PFSK-1 (cell line): ENCODE measurements around the gene RPP25L.
A peak's percentile ranks its signal among the peaks of the same experiment; 100 is the strongest.

Experiments used
- FOXP2 ChIP-seq: optimal IDR thresholded peaks from 2 replicates; pipeline ENCODE3; 2011; ENCODE audit warnings: borderline replicate concordance, control low read depth, inconsistent platforms; ENCODE audit not compliant: insufficient read depth; ENCODE audit errors: extremely low read length, extremely low read depth
- POLR2AphosphoS5 ChIP-seq: IDR thresholded peaks from 2 replicates; pipeline ENCODE4 v1.6.1; 2012; ENCODE audit warnings: low read depth, mild to moderate bottlenecking, control low read depth, low read length, moderate library complexity
- SIN3A ChIP-seq: IDR thresholded peaks from 2 replicates; pipeline ENCODE4 v1.6.1; 2012; ENCODE audit warnings: mild to moderate bottlenecking, low read length, moderate library complexity, borderline replicate concordance; ENCODE audit not compliant: insufficient read depth
- TAF1 ChIP-seq: IDR thresholded peaks from 2 replicates; pipeline ENCODE4 v1.6.1; 2012; ENCODE audit warnings: low read length, control low read depth, borderline replicate concordance; ENCODE audit not compliant: insufficient read depth
- TF ChIP-seq, protein P1 (sequence below), 2 experiments: IDR thresholded peaks; 2 replicates each; pipeline versions ENCODE4 v1.6.1 to v1.8.0; 2011 to 2012; ENCODE audit warnings: low read depth in 2 of 2, low read length in 2 of 2, control low read depth in 1 of 2, inconsistent platforms in 1 of 2, mild to moderate bottlenecking in 1 of 2, moderate library complexity in 1 of 2; ENCODE audit not compliant: insufficient read depth in 1 of 2

The RPP25L gene

DNA sequence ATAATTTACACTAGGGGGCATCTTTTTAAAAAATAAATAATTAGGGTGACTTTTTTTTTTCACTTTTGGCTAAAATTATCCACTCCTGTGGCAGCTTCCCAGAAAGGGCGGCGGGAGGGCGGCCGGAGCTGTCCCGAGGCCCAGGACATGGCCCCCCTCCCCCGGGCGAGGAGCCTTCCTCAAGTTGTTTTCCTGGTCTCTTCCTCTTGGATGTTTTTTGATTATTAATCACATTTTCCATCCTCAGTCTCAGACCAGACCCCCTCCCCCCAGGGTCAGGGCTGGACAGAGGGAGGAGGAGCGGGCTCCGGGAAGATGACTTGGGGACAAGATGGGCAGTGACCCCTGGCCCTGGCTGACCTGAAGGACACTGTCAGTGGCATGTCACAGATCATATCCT lies 17.7 kb downstream of the RPP25L start:
- TF ChIP-seq, protein P1, sequence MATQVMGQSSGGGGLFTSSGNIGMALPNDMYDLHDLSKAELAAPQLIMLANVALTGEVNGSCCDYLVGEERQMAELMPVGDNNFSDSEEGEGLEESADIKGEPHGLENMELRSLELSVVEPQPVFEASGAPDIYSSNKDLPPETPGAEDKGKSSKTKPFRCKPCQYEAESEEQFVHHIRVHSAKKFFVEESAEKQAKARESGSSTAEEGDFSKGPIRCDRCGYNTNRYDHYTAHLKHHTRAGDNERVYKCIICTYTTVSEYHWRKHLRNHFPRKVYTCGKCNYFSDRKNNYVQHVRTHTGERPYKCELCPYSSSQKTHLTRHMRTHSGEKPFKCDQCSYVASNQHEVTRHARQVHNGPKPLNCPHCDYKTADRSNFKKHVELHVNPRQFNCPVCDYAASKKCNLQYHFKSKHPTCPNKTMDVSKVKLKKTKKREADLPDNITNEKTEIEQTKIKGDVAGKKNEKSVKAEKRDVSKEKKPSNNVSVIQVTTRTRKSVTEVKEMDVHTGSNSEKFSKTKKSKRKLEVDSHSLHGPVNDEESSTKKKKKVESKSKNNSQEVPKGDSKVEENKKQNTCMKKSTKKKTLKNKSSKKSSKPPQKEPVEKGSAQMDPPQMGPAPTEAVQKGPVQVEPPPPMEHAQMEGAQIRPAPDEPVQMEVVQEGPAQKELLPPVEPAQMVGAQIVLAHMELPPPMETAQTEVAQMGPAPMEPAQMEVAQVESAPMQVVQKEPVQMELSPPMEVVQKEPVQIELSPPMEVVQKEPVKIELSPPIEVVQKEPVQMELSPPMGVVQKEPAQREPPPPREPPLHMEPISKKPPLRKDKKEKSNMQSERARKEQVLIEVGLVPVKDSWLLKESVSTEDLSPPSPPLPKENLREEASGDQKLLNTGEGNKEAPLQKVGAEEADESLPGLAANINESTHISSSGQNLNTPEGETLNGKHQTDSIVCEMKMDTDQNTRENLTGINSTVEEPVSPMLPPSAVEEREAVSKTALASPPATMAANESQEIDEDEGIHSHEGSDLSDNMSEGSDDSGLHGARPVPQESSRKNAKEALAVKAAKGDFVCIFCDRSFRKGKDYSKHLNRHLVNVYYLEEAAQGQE (IDR thresholded peaks at IDR 0.05; ENCODE audit: insufficient read depth in 1 of 2, low read depth in 2 of 2, low read length in 2 of 2): no peak
- no peak for TF ChIP-seq TAF1
- TF ChIP-seq FOXP2: no peak

DNA sequence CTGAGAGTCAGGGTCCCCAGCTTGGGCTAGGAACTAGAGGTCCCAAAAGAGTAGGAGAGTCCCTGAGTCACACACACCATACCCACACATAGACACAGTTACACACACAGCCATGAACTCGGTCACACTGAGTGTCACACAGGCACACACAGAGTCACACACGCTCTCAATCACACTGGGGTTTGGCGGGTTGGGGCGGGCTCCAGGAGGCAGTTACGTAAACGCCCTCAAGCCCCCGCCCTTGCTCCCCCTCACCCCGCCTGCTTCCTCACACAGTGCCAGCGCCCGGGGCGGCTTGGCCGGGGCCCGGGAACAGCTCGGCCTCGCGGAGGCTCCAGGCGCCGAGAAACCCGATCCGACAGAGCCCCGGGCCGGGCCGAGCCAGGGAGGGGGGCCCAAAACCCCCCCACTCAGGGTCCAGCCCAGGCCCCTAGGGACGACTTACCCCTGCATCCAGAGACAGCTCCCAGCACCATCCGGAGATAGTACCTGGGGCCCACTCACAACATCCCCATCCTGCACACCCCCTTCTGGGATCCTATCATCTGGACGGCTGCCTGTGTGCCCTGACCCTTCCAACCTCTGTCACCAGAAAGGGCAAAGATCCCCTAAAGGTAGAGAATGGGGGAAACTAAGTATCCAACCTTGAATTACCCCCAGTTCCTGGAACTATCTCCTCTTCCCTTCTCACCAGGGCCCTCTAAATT lies 18.8 kb downstream of the RPP25L start:
- TF ChIP-seq SIN3A: no peak

DNA sequence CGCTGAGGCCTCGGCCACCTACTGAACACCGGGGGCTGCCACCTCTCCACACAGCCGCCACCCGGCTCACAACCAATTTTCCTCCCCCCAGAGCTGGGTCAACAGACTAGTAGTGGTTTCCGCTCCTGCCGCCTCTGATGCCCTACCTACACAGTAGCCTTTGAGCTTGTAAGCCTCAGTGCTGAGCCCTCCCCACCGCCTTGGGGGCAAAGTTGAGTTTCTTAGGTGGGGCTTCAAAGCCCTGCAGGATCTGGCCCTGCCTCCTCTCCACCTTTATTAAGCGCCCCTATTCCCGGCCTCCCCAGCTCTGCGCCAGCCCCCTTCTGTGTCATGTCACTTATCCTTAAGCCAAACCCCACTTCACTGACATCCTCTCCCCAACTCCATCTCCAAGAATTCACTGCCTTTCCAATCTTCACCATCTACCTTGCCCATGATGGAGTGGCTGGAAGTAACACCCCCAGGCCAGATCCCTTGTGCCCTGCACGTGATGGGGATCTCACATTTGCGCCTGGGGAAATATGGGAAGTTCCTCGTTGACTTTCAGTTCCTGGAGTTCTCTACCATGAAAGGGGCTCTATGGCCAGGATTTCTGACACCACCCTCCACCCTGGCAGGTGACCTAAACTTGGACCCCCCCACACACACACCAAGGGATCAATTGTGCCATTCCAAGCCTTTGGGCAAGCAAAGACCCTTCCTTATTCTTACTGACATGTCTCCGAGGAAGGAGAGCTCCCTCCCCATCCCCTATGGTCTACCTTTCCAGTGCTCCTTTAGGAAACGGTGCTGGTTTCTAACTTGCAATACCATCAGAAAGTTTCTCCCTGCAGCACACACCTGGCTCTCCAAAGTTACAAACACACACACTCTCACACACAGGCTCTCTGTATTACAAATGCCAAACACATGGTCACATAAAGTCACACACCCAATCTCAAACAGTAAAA lies 19.7 kb downstream of the RPP25L start:
- TF ChIP-seq, protein P1 (IDR thresholded peaks at IDR 0.05; ENCODE audit: insufficient read depth in 1 of 2, low read depth in 2 of 2, low read length in 2 of 2): no peak
- no peak for TF ChIP-seq TAF1
- TF ChIP-seq FOXP2: no peak
- TF ChIP-seq POLR2AphosphoS5: no peak
- TF ChIP-seq SIN3A: no peak

DNA sequence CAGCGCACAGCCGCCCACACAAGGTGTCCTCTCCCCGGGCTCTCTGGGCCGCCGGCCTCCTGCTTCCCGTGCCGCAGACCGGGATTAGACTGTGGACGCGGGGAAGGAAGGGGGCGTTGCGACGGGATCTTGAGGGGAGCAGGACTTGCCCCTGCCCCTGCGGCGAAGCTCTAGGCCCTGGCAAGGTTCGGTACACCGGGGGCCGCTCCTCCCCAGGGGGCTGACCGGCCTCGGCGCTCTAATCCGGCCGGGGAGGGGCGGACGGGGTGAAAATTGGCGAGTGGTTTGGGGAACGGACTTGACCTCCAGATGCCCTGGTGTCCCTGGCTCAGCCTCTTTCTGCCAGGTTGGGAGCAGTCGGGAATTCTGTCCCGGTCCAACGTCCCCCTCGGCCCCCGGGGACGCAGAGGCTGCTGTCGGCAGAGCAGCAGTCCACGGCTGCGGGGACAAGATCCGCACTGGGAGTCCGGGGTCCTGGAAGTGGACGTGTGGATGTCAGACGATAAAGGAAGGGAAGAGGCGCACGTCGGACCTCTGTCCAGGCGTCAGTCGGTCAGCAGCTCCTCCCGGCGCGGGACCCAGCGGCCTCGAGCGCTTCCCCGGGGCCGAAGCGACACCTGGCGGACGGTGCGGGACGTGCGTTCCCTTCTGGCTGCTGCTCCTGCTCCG lies 20.5 kb downstream of the RPP25L start:
- no peak for TF ChIP-seq TAF1
- peak; percentile 65 for TF ChIP-seq FOXP2

DNA sequence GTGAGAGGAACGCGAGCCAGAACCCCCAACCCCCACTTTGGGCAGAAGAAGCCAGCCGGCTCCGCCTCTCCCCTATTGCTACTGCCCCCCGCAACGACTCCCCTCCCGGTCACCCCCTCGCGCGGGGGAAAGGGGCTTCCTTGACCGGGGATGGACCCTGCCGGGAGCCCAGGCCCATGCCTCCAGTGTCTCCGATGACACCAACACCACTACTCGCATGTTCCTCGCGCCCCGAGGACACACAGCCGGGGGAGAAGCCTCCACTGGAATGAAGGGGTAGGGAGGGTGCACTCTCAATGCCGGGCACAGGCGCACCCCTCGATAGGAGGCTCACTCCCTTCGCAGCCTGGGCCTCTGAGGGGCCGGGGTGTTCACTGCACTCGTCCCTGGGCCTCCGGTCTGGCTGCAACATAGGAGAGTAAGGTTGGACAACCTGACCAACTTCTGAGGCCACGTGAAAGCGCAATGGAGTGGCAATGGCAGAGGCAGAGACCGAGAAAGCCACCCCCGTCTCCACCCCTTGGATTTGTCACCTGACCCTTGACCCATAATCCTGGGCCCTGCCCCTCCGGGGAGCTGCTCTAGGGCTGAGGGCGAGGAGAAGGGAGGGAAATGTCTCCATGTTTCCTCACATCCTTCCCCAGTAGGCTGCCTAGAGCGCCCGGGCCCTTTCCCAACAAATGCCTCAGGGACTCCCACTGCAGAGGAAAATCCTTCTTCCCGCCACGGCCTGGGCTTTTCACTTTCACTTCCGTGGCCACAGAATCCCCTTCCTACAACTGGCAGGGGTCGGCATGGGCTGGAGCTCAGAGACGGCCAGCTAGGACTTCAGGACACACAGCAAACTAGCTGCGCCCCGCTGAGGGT lies 21.3 kb downstream of the RPP25L start:
- no peak for TF ChIP-seq POLR2AphosphoS5
- TF ChIP-seq, protein P1 (IDR thresholded peaks at IDR 0.05; ENCODE audit: insufficient read depth in 1 of 2, low read depth in 2 of 2, low read length in 2 of 2): no peak
